GM19043 (cell line): ENCODE measurements around the gene MEG3.

Experiments
- ATAC-seq: cut with Tn5 transposase; IDR thresholded peaks from one replicate; pipeline ENCODE4 v1.9.1; 2021; ENCODE audit warnings: low read depth; ENCODE audit not compliant: unreplicated experiment

The MEG3 gene

GRCh38 chr14:100862277-100862676 lies 36.4 kb downstream of the MEG3 start:
- no peak for ATAC-seq

- no peak for ATAC-seq
Observed at GRCh38 chr14:100862793-100863192, 36.9 kb downstream of the MEG3 start.

GRCh38 chr14:100864206-100864605 lies 38.3 kb downstream of the MEG3 start:
- no peak for ATAC-seq

GRCh38 chr14:100864960-100865681 lies 39.2 kb downstream of the MEG3 start:
- ATAC-seq = no peak

GRCh38 chr14:100865682-100866591 lies 40.0 kb downstream of the MEG3 start:
- no peak for ATAC-seq

GRCh38 chr14:100866666-100867630 lies 41.0 kb downstream of the MEG3 start:
- no peak for ATAC-seq

- ATAC-seq = no peak
Observed at GRCh38 chr14:100867631-100868315, 41.9 kb downstream of the MEG3 start.

- ATAC-seq = no peak
Observed at GRCh38 chr14:100868621-100869370, 42.9 kb downstream of the MEG3 start.

GRCh38 chr14:100871234-100872186 lies 45.6 kb downstream of the MEG3 start:
- no peak for ATAC-seq

GRCh38 chr14:100872259-100873095 lies 46.6 kb downstream of the MEG3 start:
- ATAC-seq = no peak

- no peak for ATAC-seq
Observed at GRCh38 chr14:100873096-100873482, 47.2 kb downstream of the MEG3 start.

- no peak for ATAC-seq
Observed at GRCh38 chr14:100874051-100874410, 48.1 kb downstream of the MEG3 start.

GRCh38 chr14:100874411-100875091 lies 48.6 kb downstream of the MEG3 start:
- ATAC-seq = no peak

- ATAC-seq = no peak
Observed at GRCh38 chr14:100875126-100875525, 49.2 kb downstream of the MEG3 start.

- no peak for ATAC-seq
Observed at GRCh38 chr14:100875861-100876590, 50.1 kb downstream of the MEG3 start.
